Mesendoderm (in vitro differentiated cells): Measurements from ENCODE around the gene SYT2.
A peak's percentile ranks its signal among the peaks of the same experiment; 100 is the strongest.

Experiments used
- DNase-seq: peaks from one replicate; pipeline ENCODE4 v3.0.0; 2013
- H2AK5ac ChIP-seq: 2 replicates; pipeline ENCODE4 v1.6.1; 2013; ENCODE audit warnings: low read length, inconsistent platforms
- H2BK120ac ChIP-seq: 2 replicates; pipeline ENCODE4 v1.6.1; 2013; ENCODE audit warnings: low read depth, mild to moderate bottlenecking, low read length, moderate library complexity, mixed read lengths
- H2BK15ac ChIP-seq: replicated peaks from 2 replicates; pipeline ENCODE4 v1.6.1; 2013; ENCODE audit warnings: low read depth, mild to moderate bottlenecking, moderate library complexity
- H2BK5ac ChIP-seq: 2 replicates; pipeline ENCODE4 v1.6.1; 2013; ENCODE audit warnings: low read length, inconsistent platforms
- H3K18ac ChIP-seq: 2 replicates; pipeline ENCODE4 v1.6.1; 2013; ENCODE audit warnings: mild to moderate bottlenecking, low read length, mixed read lengths
- H3K23ac ChIP-seq: one replicate; pipeline ENCODE4 v1.6.1; 2013; ENCODE audit warnings: low read length
- H3K27ac ChIP-seq: 2 replicates; pipeline ENCODE4 v1.5.1; 2013; ENCODE audit warnings: low read depth, mild to moderate bottlenecking, inconsistent platforms, low read length, moderate library complexity
- H3K27me3 ChIP-seq: 2 replicates; pipeline ENCODE4 v1.6.1; 2013; ENCODE audit warnings: low read length, control low read depth, mild to moderate bottlenecking, inconsistent platforms; ENCODE audit not compliant: insufficient read depth, poor library complexity
- H3K36me3 ChIP-seq: 2 replicates; pipeline ENCODE4 v1.6.1; 2013; ENCODE audit warnings: low read length, inconsistent platforms; ENCODE audit not compliant: control insufficient read depth, insufficient read depth
- H3K4ac ChIP-seq: one replicate; pipeline ENCODE4 v1.6.1; 2013; ENCODE audit warnings: low read depth, mild to moderate bottlenecking, low read length, moderate library complexity
- H3K4me1 ChIP-seq: 2 replicates; pipeline ENCODE4 v1.6.1; 2013; ENCODE audit warnings: low read depth, low read length, inconsistent platforms; ENCODE audit not compliant: control insufficient read depth
- H3K4me2 ChIP-seq: 2 replicates; pipeline ENCODE4 v1.6.1; 2013; ENCODE audit warnings: low read length
- H3K4me3 ChIP-seq: 2 replicates; pipeline ENCODE4 v1.5.1; 2013; ENCODE audit warnings: mild to moderate bottlenecking, low read length
- H3K56ac ChIP-seq: one replicate; pipeline ENCODE4 v1.6.1; 2013; ENCODE audit warnings: low read length
- H3K79me1 ChIP-seq: 2 replicates; pipeline ENCODE4 v1.6.1; 2013; ENCODE audit warnings: low read length, inconsistent platforms
- H3K79me2 ChIP-seq: 2 replicates; pipeline ENCODE4 v1.6.1; 2013; ENCODE audit warnings: mild to moderate bottlenecking, low read length; ENCODE audit not compliant: control insufficient read depth, insufficient read depth
- H3K9ac ChIP-seq: 2 replicates; pipeline ENCODE4 v1.6.1; 2013; ENCODE audit warnings: low read length, inconsistent platforms
- H4K5ac ChIP-seq: one replicate; pipeline ENCODE4 v1.6.1; 2013; ENCODE audit warnings: low read length
- H4K8ac ChIP-seq: one replicate; pipeline ENCODE4 v1.6.1; 2013; ENCODE audit warnings: low read depth, mild to moderate bottlenecking, control low read depth, low read length, moderate library complexity
- WGBS: extraction: QIAGEN DNeasy Blood & Tissue Kit; methylation state at CpG from one replicate; pipeline ENCODE4 v1.1.7; 2013; ENCODE audit warnings: low lambda C conversion rate, missing lambda C conversion rate; ENCODE audit not compliant: insufficient coverage; ENCODE audit errors: extremely low coverage; 5-methylcytosine and 5-hydroxymethylcytosine counted together

Gene SYT2

GRCh38 chr1:202578001-202578504, 132.2 kb downstream of the SYT2 start:
- Histone ChIP-seq H3K4me1 (peaks cover 17% of the 10 kb centered on the region), H3K27ac (peak overlapping the region; percentile 35), H3K79me1 (no peaks in the 10 kb centered on the region), H2BK5ac (no peak overlapping the region), H2BK15ac (no peak overlapping the region), H3K4ac (no peak overlapping the region), H2AK5ac (no peak overlapping the region), H3K36me3 (no peaks in the 10 kb centered on the region), H3K23ac (no peak overlapping the region), H3K27me3 (no peaks in the 10 kb centered on the region), H3K4me2 (no peak overlapping the region), H3K4me3 (no peak overlapping the region), H2BK120ac (no peak overlapping the region), H3K18ac (no peak overlapping the region), H3K79me2 (no peaks in the 10 kb centered on the region), H3K9ac (no peak overlapping the region), H3K56ac (peak overlapping the region; percentile 56), H4K8ac (no peak overlapping the region), H4K5ac (no peak overlapping the region)
- peak; percentile 62 for DNase-seq
- no CpG with 5 or more reads among the region's 4 CpGs for WGBS

- Histone ChIP-seq H3K27ac (peak overlapping the region; percentile 56), H3K4ac (no peak overlapping the region), H3K4me3 (no peak overlapping the region), H3K27me3 (no peaks in the 10 kb centered on the region), H3K56ac (no peak overlapping the region), H3K18ac (peak overlapping the region; percentile 65), H2BK5ac (no peak overlapping the region), H3K4me2 (no peak overlapping the region), H2BK15ac (no peak overlapping the region), H3K79me1 (no peaks in the 10 kb centered on the region), H3K23ac (no peak overlapping the region), H2BK120ac (no peak overlapping the region), H3K4me1 (peaks cover 17% of the 10 kb centered on the region), H2AK5ac (no peak overlapping the region), H4K5ac (no peak overlapping the region), H3K79me2 (no peaks in the 10 kb centered on the region), H4K8ac (no peak overlapping the region), H3K9ac (no peak overlapping the region), H3K36me3 (no peaks in the 10 kb centered on the region)
- WGBS, result no CpG with 5 or more reads among the region's 2 CpGs
- peak; percentile 67 for DNase-seq
Measured at GRCh38 chr1:202577381-202577780, 132.9 kb downstream of the SYT2 start.

GRCh38 chr1:202576816-202577215, 133.4 kb downstream of the SYT2 start:
- Histone ChIP-seq H3K79me2 (no peaks in the 10 kb centered on the region), H3K4me3 (no peak overlapping the region), H3K9ac (no peak overlapping the region), H3K36me3 (no peaks in the 10 kb centered on the region), H3K56ac (no peak overlapping the region), H3K4me2 (no peak overlapping the region), H3K4ac (no peak overlapping the region), H3K4me1 (peaks cover 17% of the 10 kb centered on the region), H4K8ac (no peak overlapping the region), H3K18ac (no peak overlapping the region), H2BK15ac (no peak overlapping the region), H2AK5ac (no peak overlapping the region), H2BK120ac (no peak overlapping the region), H3K27ac (no peak overlapping the region), H3K27me3 (no peaks in the 10 kb centered on the region), H3K79me1 (no peaks in the 10 kb centered on the region), H3K23ac (no peak overlapping the region), H4K5ac (no peak overlapping the region), H2BK5ac (no peak overlapping the region)
- DNase-seq, result no peak
- WGBS, result no CpG with 5 or more reads among the region's 1 CpG

- H3K18ac ChIP-seq, result peak overlapping the region; percentile 54
- no peak for DNase-seq
Measured at GRCh38 chr1:202575918-202576653, 134.2 kb downstream of the SYT2 start.

GRCh38 chr1:202572867-202573266, 137.4 kb downstream of the SYT2 start:
- WGBS, result no CpG with 5 or more reads among the region's 1 CpG
- H3K23ac ChIP-seq, result no peak overlapping the region
- no peak overlapping the region for H3K18ac ChIP-seq
- H3K79me2 ChIP-seq, result no peaks in the 10 kb centered on the region
- no peak overlapping the region for H3K4ac ChIP-seq
- no peak overlapping the region for H3K4me2 ChIP-seq
- H2BK5ac ChIP-seq, result no peak overlapping the region
- H3K27me3 ChIP-seq, result no peaks in the 10 kb centered on the region
- H2BK120ac ChIP-seq, result no peak overlapping the region
- H3K79me1 ChIP-seq, result no peaks in the 10 kb centered on the region
- H3K4me3 ChIP-seq, result no peak overlapping the region
- H3K9ac ChIP-seq, result no peak overlapping the region
- H3K36me3 ChIP-seq, result no peaks in the 10 kb centered on the region
- no peak overlapping the region for H4K5ac ChIP-seq
- no peak overlapping the region for H2BK15ac ChIP-seq
- no peak for DNase-seq
- peaks cover 14% of the 10 kb centered on the region for H3K4me1 ChIP-seq
- no peak overlapping the region for H2AK5ac ChIP-seq
- H3K56ac ChIP-seq, result no peak overlapping the region
- no peak overlapping the region for H3K27ac ChIP-seq
- H4K8ac ChIP-seq, result no peak overlapping the region

More at GRCh38 chr1:202575918-202576653, 134.2 kb downstream of the SYT2 start:
- no peak overlapping the region for H3K9ac ChIP-seq
- no peak overlapping the region for H2AK5ac ChIP-seq
- H3K27ac ChIP-seq, result no peak overlapping the region
- no peak overlapping the region for H3K56ac ChIP-seq
- WGBS, result no CpG with 5 or more reads among the region's 2 CpGs
- H3K23ac ChIP-seq, result no peak overlapping the region
- no peak overlapping the region for H2BK5ac ChIP-seq
- H4K8ac ChIP-seq, result no peak overlapping the region
- H3K4ac ChIP-seq, result no peak overlapping the region
- no peak overlapping the region for H2BK15ac ChIP-seq
- H3K4me3 ChIP-seq, result no peak overlapping the region
- H3K36me3 ChIP-seq, result no peaks in the 10 kb centered on the region
- no peaks in the 10 kb centered on the region for H3K79me1 ChIP-seq
- H3K27me3 ChIP-seq, result no peaks in the 10 kb centered on the region
- H3K4me1 ChIP-seq, result peaks cover 17% of the 10 kb centered on the region
- H3K79me2 ChIP-seq, result no peaks in the 10 kb centered on the region
- H2BK120ac ChIP-seq, result no peak overlapping the region
- H3K4me2 ChIP-seq, result no peak overlapping the region
- H4K5ac ChIP-seq, result no peak overlapping the region
